ENCODE results near the gene KCNG4. TPM values are rescaled to one million over a fixed set of nuclear protein-coding genes. Genes with fewer than 3 reads are reported as not detected.

Gene KCNG4
- total RNA-seq, 1 experiment from 2014 or later = not detected

- ChIA-PET POLR2A (no interaction called here), RAD21 (ENCODE audit: low non-redundant PET in 1 of 2, low total read pairs in 2 of 2, uncharacterized antibody in 2 of 2, unreplicated experiment in 2 of 2) (no interaction called here), CTCF (interaction anchor here (0.6 kb wide), 1 partner anchor 309 kb away, joined by 4 read pairs; no protein-coding TSS in a partner anchor)
- Histone ChIP-seq H3K9ac (ENCODE audit: low read length) (no peak overlapping the region), H3K4me2 (ENCODE audit: low read length) (no peak overlapping the region), H3K9me3 (ENCODE audit: control insufficient read depth in 1 of 2, insufficient read depth in 1 of 2, low read depth in 1 of 2, low read length in 2 of 2) (no peaks in the 10 kb centered on the region), H3K9me2 (ENCODE audit: insufficient read depth) (peaks cover 4% of the 10 kb centered on the region; the same call in 1 of the 2 replicates), H3K79me2 (ENCODE audit: insufficient read depth, low read length) (no peaks in the 10 kb centered on the region), H3K27me3 (ENCODE audit: insufficient read depth, low read length) (peaks cover 9% of the 10 kb centered on the region; the same call in 1 of the 2 replicates), H3K27ac (ENCODE audit: low read depth, low read length) (no peak overlapping the region), H2AFZ (ENCODE audit: low read depth, low read length, poor library complexity, severe bottlenecking) (no peak overlapping the region), H4K20me1 (ENCODE audit: insufficient read depth) (no peaks in the 10 kb centered on the region), H3K4me3 (replicated peaks in 1 of 2; ENCODE audit: low read depth in 1 of 2, low read length in 2 of 2) (no peak overlapping the region), H3K36me3 (ENCODE audit: control insufficient read depth in 1 of 2, insufficient read depth in 2 of 2, low read length in 2 of 2) (no peaks in the 10 kb centered on the region), H3K4me1 (ENCODE audit: control insufficient read depth in 1 of 2, insufficient read depth in 2 of 2, low read length in 2 of 2) (no peaks in the 10 kb centered on the region)
- intact Hi-C loops (cut with micrococcal nuclease) = no loop called here
- DNase-seq (ENCODE audit: low read depth, low spot score) (no peak), ATAC-seq (no peak)
- no TSS peak for BruUV-seq (replicated peaks)
- TF ChIP-seq SRF (IDR thresholded peaks at IDR 0.05; ENCODE audit: low read depth) (no peak), YY1 (IDR thresholded peaks at IDR 0.05; ENCODE audit: extremely low read depth, insufficient replicate concordance, low read depth, low read length) (no peak), SP1 (IDR thresholded peaks at IDR 0.05; ENCODE audit: low read depth) (no peak), ZBTB33 (IDR thresholded peaks at IDR 0.05; ENCODE audit: extremely low read depth, insufficient replicate concordance, low read length) (no peak), ZNF274 (IDR thresholded peaks at IDR 0.05; ENCODE audit: low read depth, low read length) (no peak), ELF1 (IDR thresholded peaks at IDR 0.05; ENCODE audit: borderline replicate concordance, low read depth) (no peak), POLR2AphosphoS5 (IDR thresholded peaks at IDR 0.05; ENCODE audit: low read depth, low read length) (no peak), POLR2A (IDR thresholded peaks at IDR 0.05; ENCODE audit: borderline replicate concordance, extremely low read depth, insufficient read depth, insufficient read length) (no peak), FOSL1 (IDR thresholded peaks at IDR 0.05; ENCODE audit: low read depth) (no peak)
Observed at GRCh38 chr16:84272740-84273320, 33.0 kb upstream of the KCNG4 start.

Measured in HCT116 (cell line).